Stimulated activated effector memory CD8-positive, alpha-beta T cell treated with anti-CD3 and anti-CD28 coated beads, Interleukin-12 subunit alpha, Interleukin-12 subunit beta, amount 100 ng/mL, for 72 hours (primary cell): ENCODE measurements around the gene FRMPD1.
"Not testable (repeated sequence)": the region's sequence is repeated elsewhere in the genome, so short reads cannot be mapped to it uniquely, and the experiment has no call there.

Experiments used
- ATAC-seq: fragments of 150-1000 bp; cut with Tn5 transposase; 2 replicates; pipeline ENCODE4 v1.10.0; 2021
- DNase-seq, 2 donors: peaks; one replicate each; pipeline ENCODE4 v3.0.0; 2021 to 2022; ENCODE audit warnings: low spot score in 2 of 2
- H3K27ac Mint-ChIP-seq: one replicate; pipeline ENCODE4 v1.8.0; 2022; ENCODE audit warnings: mild to moderate bottlenecking, mixed read lengths
- H3K36me3 Mint-ChIP-seq: one replicate; pipeline ENCODE4 v1.8.0; 2022; ENCODE audit warnings: mild to moderate bottlenecking, mixed read lengths
- H3K4me1 Mint-ChIP-seq: one replicate; pipeline ENCODE4 v1.8.0; 2022; ENCODE audit warnings: mixed read lengths
- H3K4me3 Mint-ChIP-seq: one replicate; pipeline ENCODE4 v1.8.0; 2022; ENCODE audit warnings: mild to moderate bottlenecking, mixed read lengths
- H3K9me3 Mint-ChIP-seq: one replicate; pipeline ENCODE4 v1.8.0; 2022; ENCODE audit warnings: mixed read lengths

FRMPD1 gene

DNA sequence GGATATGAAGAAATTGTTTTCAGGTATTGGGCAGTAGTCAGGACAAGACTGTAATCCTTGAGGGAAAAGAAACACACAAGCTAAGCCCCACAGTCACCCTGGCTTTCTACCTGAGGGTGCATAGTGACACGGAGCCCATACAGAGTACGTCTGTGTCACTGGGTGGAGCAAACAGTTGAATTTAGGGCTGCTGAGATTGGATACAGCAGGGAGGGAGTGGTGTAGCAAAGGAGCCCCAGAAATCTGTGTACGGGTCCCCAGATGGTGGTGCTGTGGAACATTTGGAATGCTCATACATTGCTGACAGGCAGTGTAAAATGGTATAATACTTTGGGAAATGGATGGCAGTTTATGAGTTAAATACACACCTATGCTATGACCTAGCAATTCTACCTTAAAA lies 108.0 kb downstream of the FRMPD1 start:
- ATAC-seq (no peak), DNase-seq (no peak)
- Mint-ChIP-seq H3K4me1 (peaks cover 27% of the 10 kb centered on the region), H3K36me3 (peaks cover 22% of the 10 kb centered on the region), H3K4me3 (no peak overlapping the region), H3K9me3 (no peaks in the 10 kb centered on the region), H3K27ac (no peak overlapping the region)

DNA sequence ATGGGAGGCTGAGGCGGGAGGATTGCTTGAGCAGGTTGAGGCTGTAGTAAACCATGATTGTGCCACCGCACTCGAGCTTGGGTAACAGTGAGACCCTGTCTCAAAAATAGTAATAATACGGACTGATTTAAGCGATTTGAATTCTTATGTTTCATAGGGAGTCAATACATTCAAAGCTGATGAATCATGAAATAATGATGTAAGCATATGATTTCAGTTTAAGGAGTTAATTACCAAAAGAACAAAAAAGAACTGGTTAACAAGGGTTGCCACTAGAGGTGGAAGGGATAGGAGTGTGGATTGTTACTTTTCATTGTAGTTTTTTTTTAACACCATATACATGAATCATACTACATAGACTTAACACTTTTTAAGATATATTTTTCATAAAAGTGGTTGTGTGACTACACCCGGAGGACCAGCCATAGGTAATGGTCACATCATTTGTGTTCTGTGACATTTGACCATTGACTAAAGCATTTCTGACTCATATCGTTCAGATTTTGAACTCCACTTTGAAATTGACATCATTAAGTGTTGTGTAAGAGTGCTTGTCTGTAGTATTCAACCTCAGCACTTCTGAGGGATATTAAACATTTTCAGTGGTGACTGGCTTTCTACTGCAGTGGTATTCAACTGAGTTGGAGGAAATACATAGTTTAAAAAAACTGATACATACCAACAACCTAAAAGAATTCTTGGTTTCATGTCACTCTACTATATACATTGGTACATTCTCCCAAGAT lies 109.8 kb downstream of the FRMPD1 start:
- DNase-seq: no peak
- no peak overlapping the region for H3K4me3 Mint-ChIP-seq
- H3K36me3 Mint-ChIP-seq: peaks cover 32% of the 10 kb centered on the region
- peak overlapping the region; percentile 77 for H3K27ac Mint-ChIP-seq
- H3K9me3 Mint-ChIP-seq: no peaks in the 10 kb centered on the region
- peaks cover 13% of the 10 kb centered on the region for H3K4me1 Mint-ChIP-seq
- no peak for ATAC-seq

DNA sequence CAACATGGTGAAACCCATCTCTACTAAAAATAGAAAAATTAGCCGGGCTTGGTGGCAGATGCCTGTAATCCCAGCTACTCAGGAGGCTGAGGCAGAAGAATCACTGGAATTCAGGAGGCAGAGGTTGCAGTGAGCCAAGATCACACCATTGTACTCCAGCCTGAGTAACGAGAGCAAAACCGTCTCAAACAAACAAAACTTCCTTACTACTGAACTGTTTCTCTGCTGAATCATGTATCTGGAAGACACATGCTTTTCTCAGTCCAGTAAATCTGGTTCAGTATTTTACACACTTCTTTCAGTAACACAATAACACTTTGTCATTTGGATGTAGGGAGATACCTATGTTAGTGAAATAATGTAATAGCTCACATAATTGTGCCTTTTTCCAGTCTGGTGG lies 110.8 kb downstream of the FRMPD1 start:
- H3K27ac Mint-ChIP-seq: peak overlapping the region; percentile 21
- H3K4me3 Mint-ChIP-seq: no peak overlapping the region
- peaks cover 32% of the 10 kb centered on the region for H3K36me3 Mint-ChIP-seq
- no peak for DNase-seq
- no peaks in the 10 kb centered on the region for H3K9me3 Mint-ChIP-seq
- peaks cover 10% of the 10 kb centered on the region for H3K4me1 Mint-ChIP-seq
- no peak for ATAC-seq

DNA sequence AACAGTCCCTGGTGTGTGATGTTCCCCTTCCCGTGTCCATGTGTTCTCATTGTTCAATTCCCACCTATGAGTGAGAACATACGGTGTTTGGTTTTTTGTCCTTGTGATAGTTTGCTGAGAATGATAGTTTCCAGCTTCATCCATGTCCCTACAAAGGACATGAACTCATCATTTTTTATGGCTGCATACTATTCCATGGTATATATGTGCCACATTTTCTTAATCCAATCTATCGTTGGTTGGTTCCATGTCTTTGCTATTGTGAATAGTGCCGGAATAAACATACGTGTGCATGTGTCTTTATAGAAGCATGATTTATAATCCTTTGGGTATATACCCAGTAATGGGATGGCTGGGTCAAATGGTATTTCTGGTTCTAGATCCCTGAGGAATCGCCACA lies 114.5 kb downstream of the FRMPD1 start:
- H3K27ac Mint-ChIP-seq, DNase-seq, ATAC-seq, H3K4me3 Mint-ChIP-seq, H3K9me3 Mint-ChIP-seq: not testable (repeated sequence)
- Mint-ChIP-seq H3K4me1 (peaks cover 25% of the 10 kb centered on the region), H3K36me3 (peaks cover 60% of the 10 kb centered on the region)

DNA sequence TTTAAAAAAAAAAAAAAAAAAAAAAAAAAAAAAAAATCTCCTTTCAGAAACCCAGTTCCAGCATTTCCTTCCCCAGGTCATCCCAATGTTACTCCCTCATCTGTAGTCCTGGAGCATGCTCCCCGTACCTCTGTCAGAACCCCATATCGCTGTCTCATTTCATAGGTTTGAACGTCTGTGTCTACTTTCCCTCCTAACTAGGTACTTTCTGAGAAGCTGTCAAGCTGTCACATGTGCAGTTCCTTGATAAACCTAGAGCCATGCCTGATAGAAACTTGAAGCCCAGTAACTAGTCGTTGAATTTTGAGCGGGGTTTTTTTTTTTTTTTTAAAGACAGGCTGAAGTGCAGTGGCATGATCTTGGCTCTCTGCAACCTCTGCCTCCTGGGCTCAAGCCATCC lies 118.6 kb downstream of the FRMPD1 start:
- Mint-ChIP-seq H3K4me1 (peaks cover 19% of the 10 kb centered on the region), H3K27ac (peak overlapping the region; percentile 37), H3K36me3 (peaks cover 72% of the 10 kb centered on the region), H3K4me3 (no peak overlapping the region), H3K9me3 (no peaks in the 10 kb centered on the region)
- DNase-seq (no peak), ATAC-seq (no peak)

DNA sequence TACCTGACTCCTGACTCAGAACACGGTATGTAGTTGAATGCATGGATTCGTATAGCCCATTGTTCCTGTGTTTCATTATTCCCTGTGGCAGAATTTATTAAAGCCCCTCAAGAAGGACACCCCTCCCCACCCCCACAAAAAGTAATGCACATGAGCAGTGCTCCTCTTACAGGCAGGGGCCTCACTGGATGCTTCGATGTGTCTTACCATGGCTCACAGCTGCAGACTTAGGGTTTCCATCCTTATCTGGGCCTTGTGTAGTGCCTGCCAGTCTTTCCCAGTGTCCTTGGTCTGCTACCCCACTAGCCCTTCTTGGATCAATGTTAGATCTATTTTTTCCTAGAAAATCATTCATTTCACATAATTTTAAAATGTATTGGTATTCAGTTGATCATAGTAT lies 119.2 kb downstream of the FRMPD1 start:
- no peak for ATAC-seq
- H3K9me3 Mint-ChIP-seq: no peaks in the 10 kb centered on the region
- H3K27ac Mint-ChIP-seq: peak overlapping the region; percentile 37
- H3K36me3 Mint-ChIP-seq: peaks cover 74% of the 10 kb centered on the region
- DNase-seq: no peak
- H3K4me1 Mint-ChIP-seq: peaks cover 19% of the 10 kb centered on the region
- H3K4me3 Mint-ChIP-seq: no peak overlapping the region

DNA sequence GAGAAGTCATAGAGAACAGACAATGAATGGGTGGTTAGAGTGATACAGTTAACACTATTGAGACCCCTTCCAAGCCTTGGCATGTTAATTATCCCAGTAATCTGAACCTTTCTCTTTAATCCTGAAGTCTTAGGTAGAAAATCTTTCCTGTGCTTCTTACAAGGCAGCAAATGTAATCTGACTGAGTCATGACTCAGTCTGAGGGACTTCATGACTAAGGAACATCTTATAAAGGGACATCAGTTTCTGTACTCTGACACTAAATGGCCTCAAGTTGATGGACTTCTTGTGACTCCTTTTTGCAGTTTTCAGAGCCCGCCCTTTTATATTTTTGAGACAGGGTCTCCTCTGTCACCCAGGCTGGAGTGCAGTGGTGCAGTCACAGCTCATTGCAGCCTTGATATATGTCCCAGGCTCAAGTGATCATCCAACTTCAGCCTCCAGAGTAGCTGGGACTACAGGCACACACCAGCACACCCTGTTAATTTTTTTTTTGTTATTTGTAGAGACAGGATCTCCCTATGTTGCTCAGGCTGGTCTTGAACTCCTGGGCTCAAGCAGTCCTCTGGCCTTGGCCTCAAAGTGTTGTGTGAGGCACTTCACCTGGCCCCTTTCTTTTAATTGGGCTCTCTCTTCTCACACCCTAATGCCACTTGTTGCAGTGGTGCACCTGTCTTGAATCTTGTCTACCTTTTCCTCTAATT lies 124.6 kb downstream of the FRMPD1 start:
- Mint-ChIP-seq H3K36me3 (peaks cover 96% of the 10 kb centered on the region), H3K4me3 (no peak overlapping the region), H3K4me1 (no peaks in the 10 kb centered on the region), H3K9me3 (no peaks in the 10 kb centered on the region), H3K27ac (peak overlapping the region; percentile 69)
- ATAC-seq (no peak), DNase-seq (no peak)

DNA sequence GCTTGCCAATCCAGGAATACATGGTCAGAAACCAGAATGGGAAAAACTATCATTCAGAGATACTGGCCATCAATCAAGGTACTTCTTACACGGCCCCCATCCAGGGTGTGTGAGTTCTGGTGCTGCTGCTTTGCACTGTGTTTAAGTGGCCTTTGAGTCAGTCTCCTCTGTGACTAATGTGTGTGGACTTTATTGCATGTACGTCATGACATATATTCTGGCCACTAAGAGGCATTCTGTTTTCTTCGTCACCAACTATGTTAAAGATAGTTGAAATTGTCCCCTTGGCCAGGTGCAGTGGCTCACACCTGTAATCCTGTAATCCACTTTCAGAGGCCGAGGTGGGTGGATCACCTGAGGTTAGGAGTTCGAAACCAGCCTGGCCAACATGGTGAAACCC lies 125.6 kb downstream of the FRMPD1 start:
- DNase-seq (no peak), ATAC-seq (no peak)
- H3K4me3 Mint-ChIP-seq: no peak overlapping the region
- H3K4me1 Mint-ChIP-seq: no peaks in the 10 kb centered on the region
- H3K36me3 Mint-ChIP-seq: peaks cover 96% of the 10 kb centered on the region
- H3K27ac Mint-ChIP-seq: no peak overlapping the region
- no peaks in the 10 kb centered on the region for H3K9me3 Mint-ChIP-seq

DNA sequence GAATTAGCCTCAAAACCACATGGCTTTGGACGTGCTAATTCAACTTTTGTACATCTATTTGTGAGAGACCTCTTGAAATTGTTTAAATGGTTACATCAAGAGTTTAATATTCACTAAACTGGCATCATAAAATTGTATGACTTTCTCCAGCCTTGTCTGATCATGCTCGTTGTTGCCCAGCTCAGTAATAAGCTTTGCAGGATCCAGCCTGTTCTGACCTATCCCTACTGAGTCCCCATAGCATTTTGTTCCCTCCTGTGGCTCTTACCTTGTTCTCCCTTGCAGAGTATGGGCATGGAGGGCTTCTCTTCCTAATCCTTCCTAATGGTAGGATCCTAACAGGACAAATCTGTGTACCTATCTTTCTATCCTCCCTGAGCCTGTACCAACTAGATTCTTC lies 127.8 kb downstream of the FRMPD1 start:
- peak overlapping the region; percentile 30 for H3K27ac Mint-ChIP-seq
- H3K9me3 Mint-ChIP-seq: no peaks in the 10 kb centered on the region
- peaks cover 10% of the 10 kb centered on the region for H3K4me1 Mint-ChIP-seq
- no peak overlapping the region for H3K4me3 Mint-ChIP-seq
- H3K36me3 Mint-ChIP-seq: peaks cover 96% of the 10 kb centered on the region
- ATAC-seq (no peak), DNase-seq (no peak)

DNA sequence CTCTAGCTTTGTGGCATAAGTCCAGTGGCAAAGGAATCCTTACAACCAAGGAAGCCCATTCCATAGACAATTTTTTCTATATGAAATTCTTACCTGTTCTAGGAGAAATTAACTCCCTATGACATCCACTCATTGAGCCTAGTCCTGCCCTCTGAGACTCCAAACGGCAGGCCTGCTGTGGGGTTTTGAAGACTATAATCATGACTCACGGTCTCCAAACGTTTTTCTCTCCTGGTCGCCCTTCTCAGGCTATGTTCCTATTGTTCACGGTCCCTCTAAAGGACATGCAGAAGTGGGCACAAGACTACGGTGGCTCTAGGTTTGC lies 133.5 kb downstream of the FRMPD1 start:
- Mint-ChIP-seq H3K9me3 (no peaks in the 10 kb centered on the region), H3K4me1 (peaks cover 30% of the 10 kb centered on the region), H3K36me3 (peaks cover 59% of the 10 kb centered on the region), H3K27ac (peak overlapping the region; percentile 99), H3K4me3 (peak overlapping the region; percentile 99)
- ATAC-seq (peak; percentile 46), DNase-seq (no peak)

DNA sequence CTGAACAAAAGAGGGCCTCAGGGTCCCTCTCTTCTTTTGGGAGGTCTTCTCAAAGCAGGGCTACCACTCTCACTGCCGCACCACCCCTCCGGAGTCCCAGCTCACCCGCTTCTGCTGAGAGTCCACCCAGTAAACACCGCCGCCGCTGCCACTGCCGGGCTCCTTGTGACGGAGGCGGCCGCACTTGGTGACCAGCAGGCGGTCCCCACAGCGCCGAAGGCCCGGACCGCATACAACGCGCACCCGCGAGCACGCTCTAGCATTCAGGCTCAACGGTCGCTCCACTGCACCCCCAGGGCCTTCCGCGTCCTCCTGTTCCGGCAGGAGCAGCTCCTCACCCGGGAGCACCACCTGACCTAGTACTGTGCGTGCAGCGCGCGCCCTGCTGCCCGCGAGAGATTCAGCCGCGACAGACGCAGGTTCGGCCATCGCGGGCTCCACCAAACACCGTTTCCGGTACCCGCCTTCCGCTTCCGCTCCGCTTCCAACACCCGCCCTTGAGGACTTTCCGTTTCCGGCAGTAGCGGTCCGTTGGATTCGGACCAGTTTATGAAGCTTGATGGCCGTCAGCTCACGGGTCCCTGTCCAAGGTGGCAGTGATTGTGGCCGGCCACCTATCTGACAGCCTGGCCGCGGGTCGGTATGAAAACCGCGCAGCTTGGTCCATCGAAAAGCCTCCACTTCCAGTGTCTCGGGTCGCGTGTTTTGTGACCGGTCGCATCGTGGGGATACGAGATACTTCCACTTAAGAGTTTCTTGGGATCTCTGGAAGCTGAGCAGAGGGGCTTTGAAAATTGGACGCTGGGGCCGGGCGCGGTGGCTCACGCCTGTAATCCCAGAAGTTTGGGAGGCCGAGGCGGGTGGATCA lies 134.1 kb downstream of the FRMPD1 start, which contains the start of gene EXOSC3:
Gene EXOSC3 (minus strand): TSS at position 449 of the 868 bp plus-strand sequence. CDS start 20 bp downstream, at position 429.
- peak within 1 kb of the TSS; percentile 99 for H3K4me3 Mint-ChIP-seq
- peaks cover 30% of the 10 kb centered on the region for H3K4me1 Mint-ChIP-seq
- peaks cover 53% of the 10 kb centered on the region for H3K36me3 Mint-ChIP-seq
- DNase-seq: peak; percentile 75 to 95
- peak; percentile 93 for ATAC-seq
- peak within 1 kb of the TSS; percentile 99 for H3K27ac Mint-ChIP-seq
- H3K9me3 Mint-ChIP-seq: no peaks in the 10 kb centered on the region

DNA sequence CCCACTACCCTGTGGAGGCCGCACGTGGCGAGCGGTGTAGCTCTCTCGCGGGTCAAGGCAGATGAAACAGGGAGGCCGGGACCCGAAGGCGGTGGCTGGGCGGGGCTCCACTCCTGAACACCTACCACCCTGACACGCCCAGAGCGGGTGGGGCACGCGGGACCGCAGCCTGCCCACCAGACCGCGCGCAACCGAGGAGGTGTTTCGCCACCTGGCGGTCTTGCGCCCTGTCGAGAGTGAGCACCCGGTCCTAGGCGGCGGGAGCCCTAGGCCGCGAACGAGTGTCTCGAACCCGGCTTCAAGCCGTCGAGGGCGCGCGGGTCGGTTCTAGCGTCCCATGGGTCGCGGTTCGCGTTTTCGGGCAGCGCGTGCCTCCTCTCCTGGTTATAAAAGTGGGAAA lies 136.3 kb downstream of the FRMPD1 start:
- H3K4me1 Mint-ChIP-seq: peaks cover 30% of the 10 kb centered on the region
- DNase-seq (no peak), ATAC-seq (no peak)
- peaks cover 31% of the 10 kb centered on the region for H3K36me3 Mint-ChIP-seq
- no peak overlapping the region for H3K27ac Mint-ChIP-seq
- H3K9me3 Mint-ChIP-seq: no peaks in the 10 kb centered on the region
- no peak overlapping the region for H3K4me3 Mint-ChIP-seq

DNA sequence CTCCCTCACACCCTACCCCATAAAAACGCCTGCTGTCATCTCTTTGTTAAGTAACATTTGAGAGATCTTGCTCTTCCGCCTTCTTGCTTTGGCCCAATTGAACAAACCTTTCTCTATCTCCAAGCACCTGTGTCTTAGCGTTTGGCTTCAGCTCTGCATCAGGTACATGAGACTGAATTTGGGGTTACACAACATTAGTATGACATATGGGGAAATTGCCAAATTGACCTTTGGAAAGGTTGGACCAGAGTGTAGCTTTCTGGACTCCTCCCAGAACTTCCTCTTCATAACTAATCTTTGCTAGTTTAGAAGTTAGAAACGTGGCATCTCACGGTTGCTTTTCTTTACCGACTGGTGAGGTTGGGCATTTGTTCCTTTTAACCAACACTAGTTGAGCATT lies 137.6 kb downstream of the FRMPD1 start:
- Mint-ChIP-seq H3K4me1 (peaks cover 22% of the 10 kb centered on the region), H3K36me3 (peaks cover 19% of the 10 kb centered on the region), H3K4me3 (no peak overlapping the region), H3K9me3 (no peaks in the 10 kb centered on the region), H3K27ac (no peak overlapping the region)
- ATAC-seq (no peak), DNase-seq (no peak)

DNA sequence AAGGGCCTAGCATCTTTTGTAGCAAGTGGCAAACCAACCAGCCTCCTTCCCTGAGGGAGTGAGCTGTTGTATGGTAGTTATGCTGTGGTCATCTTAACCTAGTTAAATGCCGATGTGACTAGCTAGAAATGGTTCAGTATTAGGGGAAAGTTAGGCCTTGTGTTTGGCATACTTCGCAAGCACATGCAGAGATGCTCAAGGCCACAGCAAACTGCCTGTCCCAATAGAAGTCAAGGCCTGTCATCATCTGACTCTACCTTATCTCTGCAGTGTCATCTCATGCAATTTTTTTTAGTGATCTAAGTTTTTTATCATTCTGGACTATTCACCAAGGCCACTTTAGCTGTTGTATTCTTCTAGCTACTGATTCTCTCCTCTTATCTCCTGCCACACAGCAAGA lies 139.3 kb downstream of the FRMPD1 start:
- DNase-seq (no peak), ATAC-seq (no peak)
- peaks cover 6% of the 10 kb centered on the region for H3K4me1 Mint-ChIP-seq
- H3K36me3 Mint-ChIP-seq: peaks cover 2% of the 10 kb centered on the region
- H3K4me3 Mint-ChIP-seq: no peak overlapping the region
- no peaks in the 10 kb centered on the region for H3K9me3 Mint-ChIP-seq
- H3K27ac Mint-ChIP-seq: no peak overlapping the region

DNA sequence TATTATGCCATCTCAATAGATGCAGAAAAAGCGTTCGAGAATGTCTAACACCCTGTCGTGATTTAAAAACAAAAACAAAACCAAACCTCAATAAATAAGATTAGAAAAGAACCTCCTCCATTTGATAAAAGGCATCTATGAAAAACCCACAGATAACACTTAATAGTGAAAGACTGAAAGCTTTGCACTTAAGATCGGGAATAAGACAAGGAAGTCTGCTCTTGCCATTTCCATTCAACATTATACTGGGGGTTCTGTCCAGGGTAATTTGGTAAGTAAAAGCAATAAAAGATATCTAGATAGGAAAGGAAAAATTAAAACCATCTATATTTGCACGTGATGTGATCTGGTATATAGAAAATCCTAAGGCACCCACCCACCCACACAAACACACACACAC lies 141.4 kb downstream of the FRMPD1 start:
- ATAC-seq: no peak
- no peak overlapping the region for H3K27ac Mint-ChIP-seq
- no peaks in the 10 kb centered on the region for H3K9me3 Mint-ChIP-seq
- no peak overlapping the region for H3K4me3 Mint-ChIP-seq
- no peak for DNase-seq
- no peaks in the 10 kb centered on the region for H3K36me3 Mint-ChIP-seq
- H3K4me1 Mint-ChIP-seq: no peaks in the 10 kb centered on the region
